Stimulated activated CD8-positive, alpha-beta memory T cell treated with anti-CD3 and anti-CD28 coated beads, Interleukin-4, amount 100 ng/mL, for 1 hour (primary cell): ENCODE data around the gene TUBGCP6.

ENCODE experiments used
- DNase-seq, 2 donors: peaks; one replicate each; pipeline ENCODE4 v3.0.0-alpha.2; 2020; ENCODE audit warnings: low read depth in 2 of 2, low spot score in 1 of 2

Gene TUBGCP6

DNA sequence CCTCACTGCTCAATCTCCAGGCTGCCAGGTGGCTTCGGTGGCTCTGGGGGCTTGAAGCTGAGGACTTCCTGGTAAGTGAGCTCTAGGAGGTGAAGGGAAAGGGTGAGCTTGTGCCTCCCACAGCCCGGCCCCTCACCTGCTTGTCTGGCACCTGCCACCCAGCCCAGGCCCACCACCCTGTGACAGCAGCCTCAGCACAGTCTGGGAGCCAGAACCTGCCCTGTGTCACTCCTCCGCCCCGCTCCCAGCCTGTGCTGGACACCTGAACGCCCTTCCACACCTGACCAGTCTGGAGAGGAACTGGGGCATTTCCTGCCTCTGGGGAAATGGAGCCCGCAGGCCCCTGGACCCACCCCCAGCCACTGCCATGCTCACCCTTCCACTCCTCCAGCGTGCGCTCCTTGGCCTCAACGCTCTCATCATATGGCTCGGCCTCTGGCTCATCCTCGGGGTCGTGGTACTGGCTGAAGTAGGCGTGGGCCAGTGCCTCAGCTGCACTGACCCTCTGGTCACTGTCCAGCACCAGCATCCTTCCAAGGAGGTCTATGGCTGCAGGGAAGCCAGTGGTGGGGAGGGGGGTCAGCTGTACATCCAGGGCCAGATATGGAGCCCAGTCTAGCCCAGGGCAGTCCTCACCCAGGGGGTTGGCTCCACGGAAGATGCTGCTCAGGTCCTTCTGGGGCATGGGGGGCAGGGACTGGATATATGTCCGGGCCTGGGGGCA lies 20.3 kb upstream of the TUBGCP6 start:
- DNase-seq = no peak

DNA sequence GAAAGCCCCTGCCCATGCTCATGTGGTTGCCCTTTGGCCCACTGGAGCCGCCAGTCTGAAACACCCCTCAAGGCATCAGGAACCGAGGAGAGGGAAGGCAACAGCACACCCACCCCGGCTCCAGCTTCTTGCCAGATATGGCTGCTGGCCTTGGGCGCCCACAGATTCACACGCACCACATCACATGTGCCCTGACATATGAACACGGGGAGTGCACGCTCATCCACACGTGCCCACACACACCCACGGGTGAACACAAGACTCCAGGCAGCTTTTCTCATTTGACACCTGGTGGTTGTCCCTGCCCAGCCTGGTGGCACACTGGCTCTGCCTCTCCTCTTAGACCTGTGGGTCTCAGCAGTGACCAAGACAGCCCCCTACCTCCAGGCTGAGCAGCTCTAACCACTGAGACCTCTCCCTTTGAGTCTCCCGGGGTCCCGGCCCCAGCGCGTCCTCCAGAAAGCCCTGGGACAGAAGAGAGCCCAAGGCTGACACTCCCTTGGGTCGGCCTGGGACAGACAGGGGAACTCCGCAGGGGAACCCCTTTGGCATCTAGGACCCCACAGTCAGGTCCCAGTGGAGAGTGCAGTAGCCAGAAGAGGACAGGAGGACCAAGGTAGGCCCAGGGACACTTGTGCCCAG lies 19.4 kb upstream of the TUBGCP6 start:
- DNase-seq = no peak

DNA sequence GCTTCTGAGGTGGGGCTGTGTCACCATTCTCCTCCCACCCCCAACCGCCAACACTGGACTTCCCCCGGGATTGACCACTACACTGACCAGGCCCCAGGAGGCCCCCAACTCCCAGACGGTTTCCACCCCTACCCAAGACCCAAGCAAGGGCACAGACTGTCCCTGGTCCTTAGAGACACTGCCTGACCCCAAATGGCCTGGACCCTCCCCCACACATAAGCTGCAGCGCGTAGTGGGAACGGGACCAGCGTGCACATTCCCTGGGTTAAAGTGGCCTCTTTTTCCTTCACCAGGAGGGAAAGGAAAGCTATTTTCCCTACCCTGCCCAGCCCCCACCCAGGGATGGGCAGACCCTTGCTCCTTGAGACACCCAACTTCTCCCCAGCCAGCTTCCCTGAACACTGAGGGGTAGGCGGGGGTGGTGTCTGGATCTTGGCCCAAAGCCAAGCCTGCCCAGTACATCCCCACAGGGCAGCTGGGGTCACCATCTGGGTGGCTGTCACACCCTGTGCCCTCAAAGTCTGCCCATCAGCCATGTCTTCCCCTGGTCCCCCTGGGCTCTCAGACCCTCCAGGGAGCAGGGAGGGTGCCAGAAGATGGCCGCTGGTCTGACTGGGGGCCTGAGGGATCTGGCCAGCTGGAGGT lies 18.3 kb upstream of the TUBGCP6 start:
- no peak for DNase-seq

DNA sequence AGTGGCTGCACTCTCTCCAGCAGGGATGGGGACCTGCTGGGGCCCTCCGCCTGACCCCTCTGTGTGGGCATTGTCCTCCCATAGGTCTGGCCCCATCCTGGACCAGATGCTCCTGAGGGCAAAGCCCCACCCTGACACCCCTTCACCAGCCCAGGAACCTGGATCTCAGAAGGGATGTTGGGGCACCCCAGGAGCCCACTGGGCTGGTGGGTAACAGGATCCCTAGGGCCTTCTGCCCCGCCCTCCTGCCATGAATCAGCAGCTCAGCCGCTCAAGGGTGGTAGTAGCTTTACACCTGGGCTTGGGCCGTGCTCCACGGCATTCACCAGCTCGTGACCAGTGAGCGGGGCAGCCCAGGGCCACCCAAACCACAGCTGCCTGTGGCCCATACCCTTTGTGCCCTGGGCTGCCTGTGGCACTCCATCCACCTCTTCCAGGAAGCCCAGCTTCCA lies 17.7 kb upstream of the TUBGCP6 start:
- no peak for DNase-seq

DNA sequence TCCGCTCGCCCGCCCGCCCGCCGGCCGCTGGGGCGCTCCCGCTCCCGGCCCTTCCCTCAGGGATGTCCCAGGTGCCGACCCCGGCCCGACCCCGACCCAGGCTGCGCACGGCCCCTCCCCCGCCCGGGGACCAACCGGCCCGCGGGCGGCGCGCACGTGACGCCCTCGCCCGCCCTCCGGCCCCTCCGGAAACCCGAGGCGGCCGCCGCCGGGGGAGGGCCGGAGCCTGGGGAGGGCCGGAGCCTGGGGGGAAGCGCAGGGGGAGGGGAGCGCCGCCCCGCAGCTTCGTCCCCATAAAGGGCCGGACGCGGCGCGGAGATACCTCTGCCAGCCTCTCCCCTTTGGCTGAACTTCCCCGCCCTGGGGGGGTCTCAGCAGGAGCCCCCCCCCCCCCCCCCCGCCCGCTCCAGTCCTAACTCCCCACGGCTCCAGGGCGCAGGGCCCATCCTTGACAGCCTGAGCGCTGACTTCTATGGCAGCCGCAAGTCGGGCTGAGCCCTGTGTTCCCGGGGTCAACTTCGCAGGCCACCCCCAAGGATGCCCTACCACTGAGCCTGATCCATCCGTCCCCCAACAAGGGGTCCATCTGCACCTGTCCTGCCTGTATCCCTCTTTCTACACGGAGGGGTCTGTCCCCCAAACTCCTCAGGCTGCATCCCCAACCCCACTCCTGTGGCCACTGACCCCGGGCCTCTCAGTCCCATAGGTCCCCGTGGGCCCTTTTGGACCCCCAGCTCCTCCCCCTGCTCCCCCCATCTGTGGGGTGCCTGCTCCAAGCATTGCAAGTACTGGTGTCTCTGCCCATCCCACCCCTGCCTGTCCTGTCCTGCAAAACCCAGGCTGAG lies 17.0 kb upstream of the TUBGCP6 start, which contains the start of gene MAPK12:
TSS of gene MAPK12 (minus strand) at position 69 of the 845 bp plus-strand sequence. CDS start 174 bp downstream, outside the sequence.
- DNase-seq = no peak

DNA sequence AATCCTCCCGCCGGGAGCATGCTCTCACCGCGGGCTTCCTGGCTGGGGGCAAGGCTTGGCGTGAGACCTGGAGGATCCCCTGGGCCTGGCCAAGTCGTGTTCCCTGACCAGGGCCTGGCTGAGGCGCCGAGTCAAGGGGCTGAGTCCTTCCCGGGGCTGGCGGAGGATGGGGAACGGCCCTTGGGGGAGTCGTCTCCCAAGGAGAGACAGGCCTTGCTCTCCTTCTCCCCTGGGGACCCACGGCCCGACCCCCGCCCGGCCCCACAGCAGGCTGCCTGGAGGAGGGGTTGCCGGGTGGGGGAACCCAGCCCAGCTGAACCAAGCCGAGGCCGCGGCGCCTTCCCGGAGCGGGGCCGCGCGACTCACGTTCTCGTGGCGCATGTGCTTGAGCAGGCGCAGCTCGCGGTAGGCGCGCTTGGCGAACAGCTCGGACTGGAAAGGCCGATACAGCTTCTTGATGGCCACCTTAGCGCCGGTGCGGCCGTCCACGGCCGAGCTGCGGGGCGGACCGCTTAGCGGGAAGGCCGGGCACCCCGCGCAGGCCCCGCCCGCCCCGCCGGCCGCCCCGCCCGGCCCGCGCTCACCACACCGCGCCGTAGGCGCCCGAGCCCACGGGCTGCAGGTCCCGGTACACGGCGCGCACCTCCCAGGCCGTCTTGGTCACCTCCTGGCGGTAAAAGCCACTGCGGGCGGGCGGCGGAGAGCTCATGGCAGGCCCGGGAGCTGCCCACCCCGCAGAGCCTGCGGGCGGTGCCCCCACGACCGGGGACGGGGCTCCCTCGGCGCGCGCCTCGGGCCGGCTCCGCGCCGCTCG lies 16.2 kb upstream of the TUBGCP6 start:
- no peak for DNase-seq

DNA sequence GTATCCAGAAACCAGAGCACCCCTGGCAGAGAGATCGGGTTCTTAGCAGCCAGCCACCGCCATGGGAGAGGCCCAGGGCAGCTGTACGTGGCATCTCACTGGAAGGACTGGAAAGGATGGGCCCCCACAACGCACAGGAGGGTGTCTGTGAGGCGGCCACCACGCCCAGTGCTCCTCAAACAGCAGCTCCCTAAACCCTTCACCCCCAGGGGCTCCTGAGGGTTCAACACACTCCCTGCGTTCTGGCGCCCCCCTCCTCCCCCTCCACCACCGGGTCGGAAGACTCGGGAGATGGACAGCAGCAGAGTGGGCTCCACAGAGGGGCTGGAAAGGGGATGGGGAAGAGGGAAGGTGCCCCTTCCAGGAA lies 15.6 kb upstream of the TUBGCP6 start:
- DNase-seq = no peak

DNA sequence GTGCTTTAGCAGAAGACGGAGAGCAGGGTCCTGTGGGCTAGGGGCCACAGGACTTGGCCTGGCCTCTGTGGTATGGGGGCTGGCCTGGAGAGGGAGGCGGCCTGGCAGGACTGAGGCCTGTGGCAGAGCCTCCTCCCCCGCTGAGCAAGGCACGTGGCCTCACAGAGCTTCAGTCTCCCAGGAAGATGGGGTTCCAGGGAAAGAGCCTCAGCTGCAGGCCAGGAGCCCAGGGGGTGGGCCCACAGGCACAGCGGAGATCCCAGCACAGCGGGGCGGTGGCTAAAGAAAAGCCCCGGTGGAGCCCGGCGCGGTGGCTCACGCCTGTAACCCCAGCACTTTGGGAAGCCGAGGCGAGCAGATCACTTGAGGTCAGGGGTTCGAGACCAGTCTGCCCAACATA lies 14.5 kb upstream of the TUBGCP6 start:
- DNase-seq = no peak

DNA sequence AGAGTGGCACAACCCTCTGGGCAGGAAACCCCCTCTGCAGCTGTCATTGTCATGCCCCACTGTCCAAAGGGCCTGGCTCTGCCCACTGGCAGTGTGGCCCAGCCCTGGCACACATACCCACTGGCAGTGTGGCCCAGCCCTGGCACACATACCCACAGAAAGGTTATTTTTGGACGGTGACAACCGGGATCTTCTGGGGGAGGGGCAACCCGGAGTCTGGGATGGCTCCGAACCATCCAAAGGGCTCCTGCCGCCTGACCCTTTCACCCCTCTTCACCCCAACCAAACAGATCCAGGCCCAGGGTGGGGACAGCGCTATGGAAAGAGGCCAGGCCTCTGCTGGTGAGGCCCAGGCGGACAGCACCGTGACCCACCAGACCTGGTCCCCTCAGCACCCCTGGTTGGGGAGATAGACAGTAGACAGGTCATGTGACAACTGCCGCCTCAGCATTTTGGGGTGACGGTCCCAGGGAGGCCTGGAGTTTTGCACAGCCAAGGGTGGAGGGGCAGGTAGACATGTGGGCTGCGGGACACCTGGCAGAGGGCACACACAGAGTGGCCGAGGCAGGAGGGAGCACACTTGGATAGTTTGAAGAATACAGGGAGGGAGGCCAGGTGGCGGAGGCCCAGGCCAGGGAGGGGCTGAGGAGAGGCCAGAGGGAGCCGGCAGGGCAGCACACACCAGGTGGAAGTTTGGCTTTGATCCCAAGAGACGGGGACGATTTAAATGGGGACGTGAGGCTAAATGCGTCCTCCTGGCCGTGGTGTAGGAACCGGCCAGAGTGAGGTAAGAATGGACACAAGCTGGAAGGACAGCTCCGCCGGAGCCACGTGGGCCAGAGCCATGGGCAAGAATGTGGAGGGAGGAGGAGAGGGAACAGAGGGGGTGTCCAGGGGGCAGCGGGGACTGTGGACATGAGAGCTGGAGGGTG lies 13.8 kb upstream of the TUBGCP6 start:
- no peak for DNase-seq

DNA sequence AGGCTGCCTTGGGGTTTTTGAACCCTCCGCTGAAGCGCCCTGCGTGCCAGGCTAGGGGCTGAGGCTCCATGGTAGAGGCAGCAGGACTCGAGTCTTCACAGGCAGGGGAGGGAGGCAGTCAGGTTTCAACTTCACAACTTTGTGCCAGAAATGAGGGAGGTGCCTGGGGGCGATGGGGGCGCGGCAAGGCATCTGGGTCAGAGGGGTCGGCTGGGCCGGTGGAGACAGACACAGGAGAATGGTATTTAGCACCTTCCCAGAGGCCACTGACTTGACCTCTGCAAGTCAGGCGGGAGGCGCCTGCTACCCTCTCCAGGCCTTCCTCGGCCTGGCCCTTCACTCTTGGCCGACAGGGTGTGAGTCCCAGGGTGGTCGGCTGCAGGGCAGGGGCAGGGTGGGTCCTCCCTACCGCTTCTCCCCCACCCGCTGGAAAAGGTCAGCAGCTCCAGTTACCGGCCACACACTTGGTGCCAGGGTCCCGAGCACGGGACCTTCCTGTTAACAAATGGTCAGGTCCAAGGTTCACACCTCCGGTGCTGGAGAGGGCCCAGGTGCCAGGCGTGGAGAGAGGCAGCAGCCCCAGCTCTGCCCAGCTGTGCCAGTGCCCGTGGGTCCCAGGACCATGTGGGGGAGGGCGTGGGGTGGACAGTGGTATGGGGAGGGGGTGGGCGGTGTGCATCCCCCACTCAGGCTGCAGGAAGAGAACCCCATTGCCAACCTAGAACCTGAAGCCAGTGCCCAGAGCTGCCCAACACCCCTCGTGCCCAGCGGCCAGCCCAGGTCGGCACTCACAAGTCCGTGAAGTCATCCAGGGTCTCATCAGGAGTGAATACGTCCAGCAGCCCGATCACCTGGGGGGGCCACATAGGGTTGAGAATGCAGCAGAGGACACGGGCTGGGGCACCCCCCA lies 12.9 kb upstream of the TUBGCP6 start:
- DNase-seq = no peak

DNA sequence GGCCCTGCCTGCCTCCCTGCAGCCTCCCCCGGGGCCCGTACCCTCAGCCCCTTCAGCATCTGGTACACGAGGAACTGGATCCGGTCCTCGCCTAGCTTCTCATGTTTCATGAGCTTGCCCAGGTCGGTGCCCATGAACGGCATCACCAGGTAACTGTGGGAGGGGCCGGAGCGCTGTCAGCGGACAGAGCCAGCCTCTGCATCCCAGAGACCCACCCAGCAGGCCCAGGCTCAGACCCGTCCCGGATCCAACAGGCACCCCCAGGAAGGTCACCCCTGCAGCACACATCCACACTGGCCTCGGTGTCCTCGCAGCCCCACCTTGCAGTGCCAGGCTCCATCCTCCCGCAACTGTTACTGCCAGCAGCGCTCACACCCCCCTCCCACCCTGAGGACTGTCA lies 12.2 kb upstream of the TUBGCP6 start:
- no peak for DNase-seq

DNA sequence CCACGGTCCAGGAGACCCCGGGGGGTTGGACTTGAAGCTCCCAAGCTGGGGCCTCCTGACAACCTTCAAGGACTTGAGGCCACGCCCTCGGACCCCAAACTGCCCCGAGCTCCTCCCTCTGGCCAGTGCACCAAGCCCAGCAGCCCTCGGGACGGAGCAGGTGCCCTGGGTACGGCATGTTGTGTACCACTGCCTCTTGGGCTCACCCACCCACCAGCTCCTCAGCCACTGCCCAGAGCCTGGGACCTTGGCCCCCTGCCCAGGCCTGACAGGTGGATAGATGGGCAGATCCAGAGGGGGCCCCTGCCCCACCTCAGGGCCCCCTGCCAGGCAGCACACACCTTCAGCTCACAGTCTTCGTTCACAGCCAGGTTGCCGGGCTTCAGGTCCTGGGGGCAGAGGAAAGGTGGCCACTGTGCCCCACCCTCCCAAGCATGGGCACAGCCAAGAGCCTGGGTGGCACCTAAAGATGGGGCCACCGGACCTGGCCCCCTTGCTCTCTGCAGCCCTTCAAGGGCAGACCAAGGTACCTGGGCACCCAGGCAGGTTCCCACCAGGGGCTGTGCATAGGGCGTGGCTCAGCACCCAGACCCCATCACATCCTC lies 11.5 kb upstream of the TUBGCP6 start:
- no peak for DNase-seq

DNA sequence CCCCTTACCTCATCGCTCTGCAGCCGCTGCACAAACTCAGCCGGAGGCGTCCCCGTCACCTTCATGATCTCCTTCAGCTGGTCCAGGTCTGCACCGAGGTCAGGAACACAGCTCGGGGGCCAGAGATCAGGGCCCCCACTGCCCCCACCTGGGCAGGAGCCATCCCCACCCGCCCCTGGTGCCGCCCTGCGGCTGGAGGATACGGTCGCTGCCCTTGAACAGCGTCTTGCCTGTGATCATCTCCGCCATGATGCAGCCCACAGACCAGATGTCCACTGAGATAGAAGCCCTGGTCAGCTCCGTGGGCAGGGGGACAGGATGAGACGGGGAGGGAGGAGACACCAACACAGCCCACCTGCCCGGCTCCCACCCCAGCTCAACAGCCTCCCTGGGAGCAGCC lies 10.8 kb upstream of the TUBGCP6 start:
- no peak for DNase-seq

DNA sequence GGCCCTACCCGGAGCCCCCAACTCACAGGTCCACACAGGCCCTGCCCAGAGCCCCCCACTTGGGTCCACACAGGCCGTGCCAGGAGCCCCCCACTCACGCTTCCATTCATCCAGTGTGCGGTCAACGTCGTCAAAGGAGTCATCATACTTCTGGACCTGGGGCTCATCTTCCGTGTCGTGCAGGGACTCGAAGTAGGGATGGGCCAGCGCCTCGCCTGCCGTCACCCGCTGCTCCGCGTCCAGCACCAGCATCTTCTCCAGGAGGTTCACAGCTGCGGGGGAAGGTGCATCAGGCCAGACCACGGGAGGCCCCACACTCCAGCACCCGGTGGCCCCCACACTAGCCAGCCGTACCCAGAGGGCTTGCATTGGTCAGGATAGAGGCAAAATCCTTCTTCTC lies 10.3 kb upstream of the TUBGCP6 start:
- DNase-seq = no peak

DNA sequence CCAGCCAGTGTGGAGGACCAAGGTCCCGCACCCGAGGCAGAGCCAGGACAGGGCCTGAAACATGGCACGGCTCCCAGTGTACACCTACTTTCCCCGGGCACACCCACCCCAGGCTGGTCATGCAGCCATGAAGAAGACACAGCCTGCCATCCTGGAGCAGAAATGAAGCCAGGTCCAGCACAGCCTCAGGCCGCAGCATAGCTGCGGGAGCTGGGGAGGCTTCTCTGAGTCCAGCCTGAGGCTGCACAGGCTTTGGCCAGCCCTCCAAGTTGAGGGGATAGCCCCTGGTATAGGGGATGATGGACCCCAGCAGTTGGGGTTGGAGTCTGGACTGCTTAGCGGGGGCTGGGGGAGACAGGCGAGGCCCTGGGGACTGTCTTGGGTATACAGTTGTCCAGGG lies 9.1 kb upstream of the TUBGCP6 start:
- no peak for DNase-seq

DNA sequence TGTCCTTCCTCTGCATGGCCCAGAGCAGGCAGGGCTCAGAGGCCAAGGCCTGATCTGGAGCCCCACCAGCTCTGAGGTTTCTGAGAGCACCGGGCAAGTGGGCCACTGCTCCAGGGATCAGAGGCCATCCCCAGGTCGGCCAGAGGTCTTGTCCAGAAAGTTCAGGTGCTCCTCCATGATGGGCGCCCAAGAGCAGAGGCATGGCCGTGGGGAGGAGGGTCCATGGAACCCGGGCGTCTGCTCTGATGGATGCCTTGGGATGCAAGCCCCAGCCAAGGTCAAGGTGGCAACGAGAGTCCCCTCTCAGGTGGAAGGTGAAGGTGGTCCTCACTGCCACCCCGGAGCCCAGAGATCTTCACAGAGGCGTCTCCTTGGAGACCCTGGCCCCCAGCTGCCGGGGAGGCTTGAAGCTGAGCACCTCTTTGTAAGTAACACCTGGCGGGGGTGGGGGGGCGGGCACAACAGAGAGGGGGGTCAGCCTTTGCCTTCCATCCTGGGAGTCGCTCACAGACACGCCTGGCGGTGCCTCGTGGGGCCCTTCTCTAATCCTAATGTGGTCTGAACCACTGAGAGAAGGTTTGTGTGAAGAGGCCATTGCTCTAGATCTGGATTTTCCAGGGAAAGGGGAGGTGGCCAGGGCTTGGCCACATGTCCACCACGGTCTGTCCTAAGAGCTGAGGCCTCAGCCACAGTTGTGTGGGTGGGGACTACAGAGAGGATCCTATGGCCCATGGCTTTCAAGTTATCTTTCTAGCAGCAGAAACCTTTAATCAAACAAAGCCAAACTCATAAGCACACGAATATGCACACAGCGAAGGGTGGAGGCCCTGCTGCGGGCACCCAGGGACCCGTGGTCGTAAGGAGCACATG lies 8.5 kb upstream of the TUBGCP6 start:
- no peak for DNase-seq
